ENCODE data around the gene TFPT. TPM values are rescaled to one million over a fixed set of nuclear protein-coding genes. Genes with fewer than 3 reads are reported as not detected.

The TFPT gene
- total and polyA plus RNA-seq, 4 experiments from 2014 or later = 17.2 to 31.0 (median 18.3) TPM

- Histone ChIP-seq H3K27me3 (ENCODE audit: insufficient read depth, low read length) (no peaks in the 10 kb centered on the region), H3K9me3 (ENCODE audit: control insufficient read depth in 1 of 2, low read length in 2 of 2) (no peaks in the 10 kb centered on the region), H3K27ac (ENCODE audit: low read depth, low read length) (no peak overlapping the region), H3K4me3 (ENCODE audit: low read length in 2 of 2) (no peak overlapping the region), H3K36me3 (ENCODE audit: insufficient read depth, low read length) (peaks cover 67% of the 10 kb centered on the region), H3K4me1 (ENCODE audit: insufficient read depth, low read length) (peaks cover 60% of the 10 kb centered on the region)
- H3K9me3 Mint-ChIP-seq = no peaks in the 10 kb centered on the region
- H3K27ac Mint-ChIP-seq = peak overlapping the region in 2 of 7 donors; percentile 27 to 43
- intact Hi-C loops (cut with micrococcal nuclease) = no loop called here
- H3K36me3 Mint-ChIP-seq = peaks cover 29 to 70% of the 10 kb centered on the region in 2 donors
- POLR2A ChIA-PET (ENCODE audit: partially characterized antibody) = interaction anchor here (2.1 to 7.8 kb wide), 5 partner anchors 8 to 41 kb away, joined by 7 to 131 read pairs (median 12); partner anchors contain the start of genes CNOT3, MBOAT7, PRPF31 and TFPT
- no peak overlapping the region for H3K4me3 Mint-ChIP-seq
- no peaks in the 10 kb centered on the region for H3K27me3 Mint-ChIP-seq
- DNase-seq = no peak
- CTCF ChIA-PET (ENCODE audit: partially characterized antibody) = no interaction called here
- peaks cover 36 to 65% (median 51%) of the 10 kb centered on the region in 4 donors for H3K4me1 Mint-ChIP-seq
Measured at GRCh38 chr19:54155694-54156093, 40.2 kb upstream of the TFPT start.

GRCh38 chr19:54154603-54155345 lies 39.3 kb upstream of the TFPT start:
- no peaks in the 10 kb centered on the region for H3K27me3 Mint-ChIP-seq
- intact Hi-C loops (cut with micrococcal nuclease) = no loop called here
- Histone ChIP-seq H3K4me3 (ENCODE audit: low read length in 2 of 2) (no peak overlapping the region), H3K27me3 (ENCODE audit: insufficient read depth, low read length) (no peaks in the 10 kb centered on the region), H3K9me3 (ENCODE audit: control insufficient read depth in 1 of 2, low read length in 2 of 2) (no peaks in the 10 kb centered on the region), H3K36me3 (ENCODE audit: insufficient read depth, low read length) (peaks cover 74% of the 10 kb centered on the region), H3K27ac (ENCODE audit: low read depth, low read length) (no peak overlapping the region), H3K4me1 (ENCODE audit: insufficient read depth, low read length) (peaks cover 53% of the 10 kb centered on the region)
- H3K36me3 Mint-ChIP-seq = peaks cover 34 to 75% of the 10 kb centered on the region in 2 donors
- H3K9me3 Mint-ChIP-seq = no peaks in the 10 kb centered on the region
- DNase-seq = peak; percentile 55 to 65 (median 58)
- POLR2A ChIA-PET (ENCODE audit: partially characterized antibody) = interaction anchor here (2.4 to 7.8 kb wide), 3 partner anchors 16 to 40 kb away, joined by 7 to 131 read pairs (median 15); partner anchors contain the start of genes CNOT3, MBOAT7, PRPF31 and TFPT
- peak overlapping the region in 6 of 8 donors; percentile 14 to 70 (median 41) for H3K4me3 Mint-ChIP-seq
- peaks cover 29 to 58% (median 44%) of the 10 kb centered on the region in 4 donors for H3K4me1 Mint-ChIP-seq
- peak overlapping the region; percentile 39 to 93 (median 82) for H3K27ac Mint-ChIP-seq
- CTCF ChIA-PET (ENCODE audit: partially characterized antibody) = no interaction called here

DNA sequence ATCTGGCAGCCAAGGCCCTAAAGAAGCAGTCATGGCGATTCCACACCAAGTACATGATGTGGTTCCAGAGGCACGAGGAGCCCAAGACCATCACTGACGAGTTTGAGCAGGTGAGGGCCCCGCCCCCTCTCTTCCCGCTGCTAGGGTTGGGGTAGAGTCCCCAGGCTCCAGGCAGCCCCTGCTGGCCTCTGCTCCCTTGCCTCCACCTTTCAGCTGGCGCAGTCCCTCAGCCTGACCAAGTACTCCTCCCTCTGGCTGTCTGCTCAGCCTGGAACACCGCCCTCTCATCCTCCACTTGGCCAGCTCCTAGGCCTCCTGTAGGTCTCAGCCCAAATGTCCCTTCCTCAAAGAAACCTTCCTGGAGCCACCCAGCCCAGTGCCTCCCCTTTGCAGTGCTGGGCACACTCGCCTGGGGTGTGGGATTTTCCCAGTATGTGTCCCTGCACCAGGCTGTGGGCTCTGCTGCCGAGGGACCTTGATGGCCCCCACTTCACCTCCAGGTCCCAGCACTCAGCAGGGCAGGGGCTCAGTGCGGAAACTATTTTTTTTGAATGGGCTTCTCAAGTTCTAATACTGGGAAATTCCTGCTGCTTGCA lies 38.4 kb upstream of the TFPT start:
- Mint-ChIP-seq H3K9me3 (no peaks in the 10 kb centered on the region), H3K27me3 (no peaks in the 10 kb centered on the region), H3K27ac (peak overlapping the region in 5 of 7 donors; percentile 46 to 75 (median 63)), H3K4me1 (peaks cover 25 to 51% (median 37%) of the 10 kb centered on the region in 4 donors), H3K4me3 (peak overlapping the region in 1 of 8 donors; percentile 6), H3K36me3 (peaks cover 38 to 78% of the 10 kb centered on the region in 2 donors)
- no peak overlapping the region for H3K27ac ChIP-seq (ENCODE audit: low read depth, low read length)
- no peak overlapping the region for H3K4me3 ChIP-seq (ENCODE audit: low read length in 2 of 2)
- intact Hi-C loops (cut with micrococcal nuclease) = no loop called here
- CTCF ChIA-PET (ENCODE audit: partially characterized antibody) = no interaction called here
- POLR2A ChIA-PET (ENCODE audit: partially characterized antibody) = interaction anchor here (3.5 to 7.8 kb wide), 2 partner anchors 15 to 39 kb away, joined by 15 to 131 read pairs; partner anchors contain the start of genes CNOT3, PRPF31 and TFPT
- H3K4me1 ChIP-seq (ENCODE audit: insufficient read depth, low read length) = peaks cover 50% of the 10 kb centered on the region
- no peaks in the 10 kb centered on the region for H3K27me3 ChIP-seq (ENCODE audit: insufficient read depth, low read length)
- no peaks in the 10 kb centered on the region for H3K9me3 ChIP-seq (ENCODE audit: control insufficient read depth in 1 of 2, low read length in 2 of 2)
- H3K36me3 ChIP-seq (ENCODE audit: insufficient read depth, low read length) = peaks cover 84% of the 10 kb centered on the region
- no peak for DNase-seq

DNA sequence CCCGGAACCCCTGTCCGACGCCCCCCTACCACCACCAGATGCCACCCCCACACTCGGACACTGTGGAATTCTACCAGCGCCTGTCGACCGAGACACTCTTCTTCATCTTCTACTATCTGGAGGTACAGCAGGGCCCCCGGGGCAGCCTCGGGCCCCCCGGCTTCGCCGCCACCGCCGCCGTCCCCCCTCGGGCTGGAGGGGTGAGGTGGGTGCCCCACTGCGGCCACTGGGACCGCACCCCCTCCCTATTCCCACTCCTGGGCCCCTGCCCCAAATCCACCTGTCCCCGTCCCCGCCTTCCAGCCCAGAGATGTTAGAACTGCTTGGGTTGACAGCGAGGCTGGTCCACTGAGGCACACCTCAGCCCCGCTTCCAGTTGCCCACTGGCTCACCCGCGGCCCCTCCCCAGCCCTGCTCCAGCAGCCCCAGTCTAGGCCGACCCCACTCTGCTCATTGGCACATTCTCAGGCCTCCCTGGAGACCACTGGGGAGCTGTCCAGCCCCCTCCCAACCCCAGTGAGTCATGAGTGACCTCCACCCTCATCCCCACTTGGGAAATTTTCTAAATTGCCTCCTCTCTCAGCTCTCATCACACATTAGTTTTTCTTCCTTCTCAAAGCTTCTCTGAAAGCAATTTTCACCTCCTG lies 37.5 kb upstream of the TFPT start:
- POLR2A ChIA-PET (ENCODE audit: partially characterized antibody) = interaction anchor here (1.0 to 7.8 kb wide), 5 partner anchors 10 to 38 kb away, joined by 3 to 131 read pairs (median 15); partner anchors contain the start of genes CNOT3, PRPF31 and TFPT
- Histone ChIP-seq H3K4me3 (ENCODE audit: low read length in 2 of 2) (no peak overlapping the region), H3K27ac (ENCODE audit: low read depth, low read length) (no peak overlapping the region), H3K9me3 (ENCODE audit: control insufficient read depth in 1 of 2, low read length in 2 of 2) (no peaks in the 10 kb centered on the region), H3K4me1 (ENCODE audit: insufficient read depth, low read length) (peaks cover 42% of the 10 kb centered on the region), H3K27me3 (ENCODE audit: insufficient read depth, low read length) (no peaks in the 10 kb centered on the region), H3K36me3 (ENCODE audit: insufficient read depth, low read length) (peaks cover 83% of the 10 kb centered on the region)
- H3K9me3 Mint-ChIP-seq = no peaks in the 10 kb centered on the region
- CTCF ChIA-PET (ENCODE audit: partially characterized antibody) = no interaction called here
- H3K27me3 Mint-ChIP-seq = no peaks in the 10 kb centered on the region
- intact Hi-C loops (cut with micrococcal nuclease) = no loop called here
- DNase-seq = no peak
- H3K36me3 Mint-ChIP-seq = peaks cover 40 to 73% of the 10 kb centered on the region in 2 donors
- peak overlapping the region in 3 of 7 donors; percentile 1 to 65 (median 3) for H3K27ac Mint-ChIP-seq
- H3K4me3 Mint-ChIP-seq = peak overlapping the region in 1 of 8 donors; percentile 21
- H3K4me1 Mint-ChIP-seq = peaks cover 18 to 43% (median 29%) of the 10 kb centered on the region in 4 donors

- Histone ChIP-seq H3K36me3 (ENCODE audit: insufficient read depth, low read length) (peaks cover 83% of the 10 kb centered on the region), H3K27me3 (ENCODE audit: insufficient read depth, low read length) (no peaks in the 10 kb centered on the region), H3K27ac (ENCODE audit: low read depth, low read length) (no peak overlapping the region), H3K9me3 (ENCODE audit: control insufficient read depth in 1 of 2, low read length in 2 of 2) (no peaks in the 10 kb centered on the region), H3K4me1 (ENCODE audit: insufficient read depth, low read length) (peaks cover 37% of the 10 kb centered on the region), H3K4me3 (ENCODE audit: low read length in 2 of 2) (no peak overlapping the region)
- intact Hi-C loops (cut with micrococcal nuclease) = no loop called here
- Mint-ChIP-seq H3K27me3 (no peaks in the 10 kb centered on the region), H3K36me3 (peaks cover 40 to 79% of the 10 kb centered on the region in 2 donors), H3K9me3 (no peaks in the 10 kb centered on the region), H3K27ac (no peak overlapping the region), H3K4me1 (peaks cover 18 to 40% (median 29%) of the 10 kb centered on the region in 4 donors), H3K4me3 (no peak overlapping the region)
- ChIA-PET CTCF (ENCODE audit: partially characterized antibody) (no interaction called here), POLR2A (ENCODE audit: partially characterized antibody) (interaction anchor here (1.0 to 5.5 kb wide), 4 partner anchors 7 to 36 kb away, joined by 3 to 46 read pairs (median 16); partner anchors contain the start of genes CNOT3 and LENG1)
- no peak for DNase-seq
Measured at GRCh38 chr19:54152267-54152666, 36.8 kb upstream of the TFPT start.

GRCh38 chr19:54151362-54152035 lies 36.0 kb upstream of the TFPT start:
- DNase-seq = no peak
- CTCF ChIA-PET (ENCODE audit: partially characterized antibody) = no interaction called here
- H3K4me3 Mint-ChIP-seq = no peak overlapping the region
- H3K9me3 Mint-ChIP-seq = no peaks in the 10 kb centered on the region
- Histone ChIP-seq H3K4me1 (ENCODE audit: insufficient read depth, low read length) (peaks cover 33% of the 10 kb centered on the region), H3K27ac (ENCODE audit: low read depth, low read length) (no peak overlapping the region), H3K27me3 (ENCODE audit: insufficient read depth, low read length) (no peaks in the 10 kb centered on the region), H3K36me3 (ENCODE audit: insufficient read depth, low read length) (peaks cover 83% of the 10 kb centered on the region), H3K9me3 (ENCODE audit: control insufficient read depth in 1 of 2, low read length in 2 of 2) (no peaks in the 10 kb centered on the region), H3K4me3 (ENCODE audit: low read length in 2 of 2) (no peak overlapping the region)
- H3K4me1 Mint-ChIP-seq = peaks cover 15 to 34% (median 24%) of the 10 kb centered on the region in 4 donors
- POLR2A ChIA-PET (ENCODE audit: partially characterized antibody) = interaction anchor here (0.5 to 5.5 kb wide), 4 partner anchors 8 to 308 kb away, joined by 3 to 46 read pairs (median 18); partner anchors contain the start of genes CNOT3, LENG1, PRPF31 and TFPT
- intact Hi-C loops (cut with micrococcal nuclease) = no loop called here
- peaks cover 40 to 80% of the 10 kb centered on the region in 2 donors for H3K36me3 Mint-ChIP-seq
- peak overlapping the region in 2 of 7 donors; percentile 64 to 66 for H3K27ac Mint-ChIP-seq
- no peaks in the 10 kb centered on the region for H3K27me3 Mint-ChIP-seq

Data from CD4-positive, alpha-beta memory T cell (primary cell).